Liver (tissue), 2 donors: Measurements from ENCODE around the gene LHX8.

Experiments used
- TF ChIP-seq, protein P1 (sequence below): fragments of 150-350 bp; IDR thresholded peaks from 2 replicates; pipeline ENCODE4 v1.5.1; 2017; ENCODE audit warnings: improper control_type of control experiment, low read depth, low read length; ENCODE audit not compliant: missing input control
- TF ChIP-seq, protein P2 (sequence below): IDR thresholded peaks from 2 replicates; pipeline ENCODE4 v1.6.1; 2016; ENCODE audit warnings: antibody characterized with exemption
- donor health status: healthy.

DNA sequence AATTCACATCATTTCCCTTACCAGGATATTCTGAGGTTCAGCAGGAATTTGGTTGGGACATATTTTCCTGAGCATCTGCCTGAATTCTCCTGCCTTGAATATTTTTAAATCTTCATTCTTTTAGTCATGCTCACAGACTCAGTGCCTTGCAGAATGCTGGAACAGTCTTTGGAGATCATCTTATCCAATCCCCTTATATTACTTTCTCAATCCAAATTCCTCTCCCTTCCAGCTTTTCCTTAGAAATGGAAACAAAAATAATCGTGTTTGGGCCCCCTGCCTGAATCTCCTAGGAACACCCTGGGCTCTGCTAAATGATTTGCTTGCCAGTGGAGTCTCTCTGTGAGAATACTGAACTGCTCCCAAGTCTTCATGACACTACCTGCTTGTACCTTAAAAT is 38.4 kb downstream of the LHX8 start:
- TF ChIP-seq, protein P1, sequence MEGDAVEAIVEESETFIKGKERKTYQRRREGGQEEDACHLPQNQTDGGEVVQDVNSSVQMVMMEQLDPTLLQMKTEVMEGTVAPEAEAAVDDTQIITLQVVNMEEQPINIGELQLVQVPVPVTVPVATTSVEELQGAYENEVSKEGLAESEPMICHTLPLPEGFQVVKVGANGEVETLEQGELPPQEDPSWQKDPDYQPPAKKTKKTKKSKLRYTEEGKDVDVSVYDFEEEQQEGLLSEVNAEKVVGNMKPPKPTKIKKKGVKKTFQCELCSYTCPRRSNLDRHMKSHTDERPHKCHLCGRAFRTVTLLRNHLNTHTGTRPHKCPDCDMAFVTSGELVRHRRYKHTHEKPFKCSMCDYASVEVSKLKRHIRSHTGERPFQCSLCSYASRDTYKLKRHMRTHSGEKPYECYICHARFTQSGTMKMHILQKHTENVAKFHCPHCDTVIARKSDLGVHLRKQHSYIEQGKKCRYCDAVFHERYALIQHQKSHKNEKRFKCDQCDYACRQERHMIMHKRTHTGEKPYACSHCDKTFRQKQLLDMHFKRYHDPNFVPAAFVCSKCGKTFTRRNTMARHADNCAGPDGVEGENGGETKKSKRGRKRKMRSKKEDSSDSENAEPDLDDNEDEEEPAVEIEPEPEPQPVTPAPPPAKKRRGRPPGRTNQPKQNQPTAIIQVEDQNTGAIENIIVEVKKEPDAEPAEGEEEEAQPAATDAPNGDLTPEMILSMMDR = no peak
- TF ChIP-seq, protein P2, sequence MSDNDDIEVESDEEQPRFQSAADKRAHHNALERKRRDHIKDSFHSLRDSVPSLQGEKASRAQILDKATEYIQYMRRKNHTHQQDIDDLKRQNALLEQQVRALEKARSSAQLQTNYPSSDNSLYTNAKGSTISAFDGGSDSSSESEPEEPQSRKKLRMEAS = no peak
